ENCODE measurements around the gene HTRA1.

The HTRA1 gene

DNA sequence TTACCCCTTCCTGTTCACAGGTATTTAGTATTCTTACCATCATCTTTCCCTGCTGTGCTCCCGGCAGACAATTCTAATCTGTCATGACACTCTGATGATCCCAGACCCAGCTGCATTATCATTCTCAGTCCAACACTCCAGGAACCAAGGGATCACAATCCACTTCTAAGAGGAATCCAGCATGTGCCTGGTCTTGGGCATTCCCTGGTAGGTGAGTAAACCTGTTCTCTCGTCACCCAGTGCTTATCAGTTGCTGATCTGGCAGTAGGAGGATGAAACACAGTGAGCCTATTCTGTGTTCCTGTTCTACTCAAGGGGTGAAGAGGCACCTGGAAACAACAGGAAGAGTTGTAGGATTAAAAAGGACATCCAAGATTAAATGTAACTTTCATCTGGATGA, 97.9 kb downstream of the HTRA1 start:
- no peak for DNase-seq

DNA sequence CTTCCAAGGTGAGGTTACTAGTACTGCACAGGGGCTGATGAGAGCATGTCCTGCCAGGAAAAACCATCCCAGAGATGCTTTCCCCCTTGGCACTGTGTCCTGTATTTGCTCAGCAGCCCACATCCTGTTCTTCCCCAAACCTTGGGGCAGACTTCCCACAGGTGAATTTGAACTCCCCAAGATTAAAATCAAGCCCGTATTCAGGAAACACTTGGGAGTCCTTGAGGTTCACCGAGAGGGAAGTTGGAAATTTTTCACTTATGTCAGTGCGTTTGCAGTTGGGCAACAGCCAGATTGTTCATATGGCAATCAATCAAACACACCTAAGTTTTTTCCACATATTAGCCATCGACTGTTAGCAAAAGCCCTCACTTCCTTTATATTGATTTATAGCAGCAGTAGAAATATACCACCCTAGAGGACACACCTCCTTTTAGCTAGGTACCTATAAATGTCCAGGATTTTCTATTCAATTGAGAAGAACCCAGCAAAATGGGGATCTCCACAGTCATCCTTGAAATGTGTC, 99.0 kb downstream of the HTRA1 start, which contains the start of gene DMBT1:
DMBT1 (plus strand) TSS at position 476 of the 526 bp plus-strand sequence; CDS start at position 493, 17 bp downstream.
- no peak for DNase-seq

DNA sequence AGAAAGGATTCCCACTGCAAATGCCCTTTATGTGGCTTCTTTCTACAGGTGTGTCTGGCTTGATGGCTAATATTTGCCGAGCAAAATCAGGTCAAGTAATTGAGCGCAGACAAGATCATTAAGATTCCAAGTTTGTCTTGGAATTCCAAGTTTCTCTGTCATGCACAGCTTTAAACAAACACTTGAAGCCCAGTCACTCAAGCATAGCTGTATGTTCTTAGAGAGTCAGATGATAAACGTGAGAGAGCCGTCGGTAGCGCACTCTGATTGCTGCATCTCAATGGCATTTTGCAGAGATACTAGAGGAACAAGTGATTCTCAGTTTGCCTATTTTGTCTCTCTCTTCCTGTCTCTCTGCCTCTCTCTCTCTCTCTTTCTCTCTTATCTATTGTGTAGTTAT, 99.9 kb downstream of the HTRA1 start:
- DNase-seq, result no peak

DNA sequence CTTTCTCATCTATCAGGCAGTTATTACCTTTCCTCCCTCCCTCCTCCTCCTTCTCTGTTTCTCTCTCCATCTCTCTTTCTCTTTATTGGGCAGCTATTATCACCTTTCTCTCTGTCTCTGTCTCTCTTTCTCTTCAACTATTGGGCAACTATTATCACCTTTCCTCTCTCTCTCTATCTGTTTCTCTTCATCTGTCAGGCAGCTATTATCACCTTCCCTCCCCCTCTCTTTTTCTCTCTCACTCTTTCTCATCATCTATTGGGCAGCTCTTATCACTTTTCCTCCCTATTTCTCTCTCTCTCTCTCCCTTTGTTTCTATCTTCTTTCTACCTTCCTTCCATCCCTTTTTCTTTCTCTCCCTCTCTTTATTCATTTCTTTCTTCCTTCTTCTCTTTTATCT, 100.4 kb downstream of the HTRA1 start:
- no peak for DNase-seq
